RWPE1 (cell line): ENCODE measurements around the gene MASTL.
"Not testable (repeated sequence)": the region's sequence is repeated elsewhere in the genome, so short reads cannot be mapped to it uniquely, and the experiment has no call there.

Source experiments
- CTCF ChIA-PET: fragments of 350-600 bp; sonication (Branson Sonifier 250); formaldehyde crosslinking; extraction: SDS; loops from one replicate; lab custom pipeline; 2021; lab: Yijun Ruan, JAX
- POLR2A ChIA-PET: fragments of 400-600 bp; formaldehyde crosslinking; extraction: SDS; loops from one replicate; lab custom pipeline; 2020; ENCODE audit warnings: antibody characterized with exemption; ENCODE audit not compliant: low non-redundant PET; lab: Yijun Ruan, JAX
- DNase-seq: peaks from one replicate; pipeline ENCODE4 v3.0.0; 2012; ENCODE audit warnings: low spot score
- H3K27ac ChIP-seq: fragments of 450-650 bp; 2 replicates; pipeline ENCODE4 v1.5.1; 2017
- CTCF ChIP-seq: fragments of 450-650 bp; conservative IDR thresholded peaks from 2 replicates; pipeline ENCODE4 v1.5.1; 2017; ENCODE audit warnings: low read depth, mild to moderate bottlenecking

The MASTL gene

GRCh38 chr10:27147701-27148100, 7.5 kb upstream of the MASTL start:
- POLR2A ChIA-PET, result no interaction called here
- TF ChIP-seq CTCF, result no peak
- CTCF ChIA-PET, result no interaction called here

GRCh38 chr10:27150261-27150660, 4.9 kb upstream of the MASTL start:
- TF ChIP-seq CTCF, result no peak
- ChIA-PET POLR2A (no interaction called here), CTCF (no interaction called here)
- DNase-seq, result no peak
- no peak overlapping the region for H3K27ac ChIP-seq

More at GRCh38 chr10:27147701-27148100, 7.5 kb upstream of the MASTL start:
- no peak for DNase-seq
- no peak overlapping the region for H3K27ac ChIP-seq

DNA sequence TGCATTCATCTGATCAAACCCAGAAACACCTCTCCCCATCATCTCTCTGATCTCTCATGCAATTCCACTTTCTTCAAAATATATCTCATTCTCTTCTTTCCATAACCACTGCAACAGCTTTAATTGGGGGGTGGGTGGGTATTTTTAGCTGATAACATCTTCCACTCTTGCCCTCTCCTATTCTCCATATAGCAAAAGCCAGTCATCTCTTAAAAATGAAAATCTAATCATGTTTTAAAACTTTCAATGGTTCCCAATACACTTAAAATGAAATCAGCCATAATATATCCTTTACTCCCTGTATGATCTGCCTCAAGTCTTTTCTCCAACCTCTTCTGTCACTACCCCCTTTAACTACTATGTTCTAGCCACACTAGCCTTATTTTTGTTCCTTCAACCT, 2.5 kb upstream of the MASTL start:
- CTCF ChIA-PET, result no interaction called here
- no peak for TF ChIP-seq CTCF
- no peak overlapping the region for H3K27ac ChIP-seq
- DNase-seq, result no peak
- POLR2A ChIA-PET, result no interaction called here

GRCh38 chr10:27153329-27153728, 1.8 kb upstream of the MASTL start:
- ChIA-PET CTCF (interaction anchor here (0.6 kb wide), 1 partner anchor 541 kb away, joined by 4 read pairs; no protein-coding TSS in a partner anchor), POLR2A (interaction anchor here (0.6 kb wide), 1 partner anchor 89 kb away, joined by 5 read pairs; no protein-coding TSS in a partner anchor)
- DNase-seq, result no peak
- no peak for TF ChIP-seq CTCF
- H3K27ac ChIP-seq, result peak overlapping the region; percentile 94; the same call in 1 of the 2 replicates

GRCh38 chr10:27153845-27154193, 1.3 kb upstream of the MASTL start:
- CTCF ChIA-PET, result interaction anchor here (0.6 to 1.1 kb wide), 2 partner anchors 10 to 456 kb away, joined by 5 to 6 read pairs; partner anchors contain the start of gene PDSS1
- TF ChIP-seq CTCF, result no peak
- peak overlapping the region; percentile 94 for H3K27ac ChIP-seq
- peak; percentile 20 for DNase-seq
- POLR2A ChIA-PET, result interaction anchor here (0.6 kb wide), 1 partner anchor 88 kb away, joined by 5 read pairs; no protein-coding TSS in a partner anchor

GRCh38 chr10:27156566-27156965, 1.4 kb downstream of the MASTL start:
- H3K27ac ChIP-seq, result peak overlapping the region; percentile 94
- DNase-seq, CTCF ChIA-PET: not testable (repeated sequence)
- POLR2A ChIA-PET, result interaction anchor here (0.6 kb wide), 1 partner anchor 85 kb away, joined by 4 read pairs; no protein-coding TSS in a partner anchor

- no peak for TF ChIP-seq CTCF
- H3K27ac ChIP-seq, result peak overlapping the region; percentile 94
- no peak for DNase-seq
- CTCF ChIA-PET, result no interaction called here
- POLR2A ChIA-PET, result interaction anchor here (0.6 kb wide), 1 partner anchor 85 kb away, joined by 4 read pairs; no protein-coding TSS in a partner anchor
Measured at GRCh38 chr10:27157150-27157549, 2.0 kb downstream of the MASTL start.
